Endodermal cell (in vitro differentiated cells): ENCODE data around the gene TEAD2. TPM values are rescaled to one million over a fixed set of nuclear protein-coding genes. Genes with fewer than 3 reads are reported as not detected.
A peak's percentile ranks its signal among the peaks of the same experiment; 100 is the strongest.
"Not testable (repeated sequence)": the region's sequence is repeated elsewhere in the genome, so short reads cannot be mapped to it uniquely, and the experiment has no call there.

Experiments
- DNase-seq: peaks from one replicate; pipeline ENCODE4 v3.0.0-alpha.2; 2017
- H3K27ac ChIP-seq: 2 replicates; pipeline ENCODE4 v1.5.1; 2013; ENCODE audit warnings: mild to moderate bottlenecking, low read depth, low read length, moderate library complexity
- H3K27me3 ChIP-seq: 2 replicates; pipeline ENCODE4 v1.6.1; 2013; ENCODE audit warnings: mild to moderate bottlenecking, low read length, moderate library complexity; ENCODE audit not compliant: insufficient read depth, control insufficient read depth, poor library complexity, severe bottlenecking
- H3K36me3 ChIP-seq: 2 replicates; pipeline ENCODE4 v1.7.0; 2013; ENCODE audit warnings: mild to moderate bottlenecking, low read length, moderate library complexity; ENCODE audit not compliant: control insufficient read depth, insufficient read depth
- H3K4me1 ChIP-seq: one replicate; pipeline ENCODE4 v1.7.0; 2013; ENCODE audit warnings: low read length; ENCODE audit not compliant: control insufficient read depth, insufficient read depth
- H3K4me3 ChIP-seq: 2 replicates; pipeline ENCODE4 v1.5.1; 2013; ENCODE audit warnings: mild to moderate bottlenecking, low read length, moderate library complexity
- H3K9ac ChIP-seq: 2 replicates; pipeline ENCODE4 v1.6.1; 2013; ENCODE audit warnings: mild to moderate bottlenecking, low read length, moderate library complexity; ENCODE audit not compliant: poor library complexity, severe bottlenecking; ENCODE audit errors: extremely low read depth
- H3K9me3 ChIP-seq: 2 replicates; pipeline ENCODE4 v1.6.1; 2013; ENCODE audit warnings: mild to moderate bottlenecking, low read length, moderate library complexity; ENCODE audit not compliant: control insufficient read depth
- H3K27ac Mint-ChIP-seq: 2 replicates; pipeline ENCODE4 v1.8.0; 2020; ENCODE audit warnings: mixed read lengths
- H3K27me3 Mint-ChIP-seq: 2 replicates; pipeline ENCODE4 v1.8.0; 2021; ENCODE audit warnings: mild to moderate bottlenecking, mixed read lengths; ENCODE audit not compliant: insufficient read depth
- H3K36me3 Mint-ChIP-seq: 2 replicates; pipeline ENCODE4 v1.8.0; 2020; ENCODE audit warnings: low read depth, mixed read lengths
- H3K4me1 Mint-ChIP-seq: 2 replicates; pipeline ENCODE4 v1.8.0; 2020; ENCODE audit warnings: mixed read lengths
- H3K4me3 Mint-ChIP-seq: 2 replicates; pipeline ENCODE4 v1.8.0; 2020; ENCODE audit warnings: mild to moderate bottlenecking, moderate library complexity, mixed read lengths
- H3K9me3 Mint-ChIP-seq: 2 replicates; pipeline ENCODE4 v1.8.0; 2020; ENCODE audit warnings: mild to moderate bottlenecking, mixed read lengths
- WGBS, 2 experiments: methylation state at CpG; one replicate each; pipeline versions ENCODE4 v1.1.5 to v1.1.7; 2013; ENCODE audit warnings: missing lambda C conversion rate in 2 of 2, mixed read lengths in 1 of 2; ENCODE audit not compliant: insufficient coverage in 1 of 2, insufficient read length in 1 of 2; 5-methylcytosine and 5-hydroxymethylcytosine counted together
- total RNA-seq, 2 donors: library from RNA; stranded (reverse); fragmentation: NEBNext Ultra II Directional in 1 of 2; extraction: Animal tissue kit (Norgen Biotek cat#: 25700) in 1 of 2; gene quantifications; 2 replicates in 1 of 2; 3 replicates in 1 of 2; pipeline ENCODE4 v1.2.1, GENCODE V29; 2021
- TF ChIP-seq, protein P1 (sequence below): fragments of 200-600 bp; sonication (generic); conservative IDR thresholded peaks from 2 replicates; pipeline ENCODE4 v1.5.0; 2021; ENCODE audit warnings: antibody characterized with exemption, mild to moderate bottlenecking

Gene TEAD2
- total RNA-seq, 2 donors from 2014 or later: 142 to 166 TPM

DNA sequence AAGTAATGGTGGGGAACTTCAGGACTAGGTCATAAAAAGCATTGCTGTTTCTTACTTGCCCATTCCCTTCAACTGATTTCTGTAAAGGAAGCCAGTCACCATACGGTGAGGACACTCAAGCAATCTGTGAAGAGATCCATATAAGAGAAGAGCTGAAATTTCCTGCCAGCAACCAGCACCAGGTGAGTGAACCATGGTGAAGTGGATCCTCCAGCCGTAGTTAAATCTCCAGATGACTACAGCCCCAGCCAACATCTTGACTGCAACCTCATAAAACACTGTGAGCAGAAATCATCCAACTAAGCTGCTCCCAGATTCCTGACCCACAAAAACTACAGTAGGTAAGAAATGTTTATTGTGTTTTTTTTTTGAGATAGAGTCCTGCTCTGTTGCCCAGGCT lies 33.5 kb downstream of the TEAD2 start:
- H3K9ac ChIP-seq: no peak overlapping the region
- H3K27ac Mint-ChIP-seq: no peak overlapping the region
- H3K27ac ChIP-seq: no peak overlapping the region
- 98 to 100% methylated on average over 2 of the region's 2 CpGs for WGBS, 2 experiments
- peaks cover 32% of the 10 kb centered on the region for H3K36me3 Mint-ChIP-seq
- no peak overlapping the region for H3K4me3 ChIP-seq
- no peaks in the 10 kb centered on the region for H3K9me3 ChIP-seq
- no peaks in the 10 kb centered on the region for H3K9me3 Mint-ChIP-seq
- TF ChIP-seq, protein P1, sequence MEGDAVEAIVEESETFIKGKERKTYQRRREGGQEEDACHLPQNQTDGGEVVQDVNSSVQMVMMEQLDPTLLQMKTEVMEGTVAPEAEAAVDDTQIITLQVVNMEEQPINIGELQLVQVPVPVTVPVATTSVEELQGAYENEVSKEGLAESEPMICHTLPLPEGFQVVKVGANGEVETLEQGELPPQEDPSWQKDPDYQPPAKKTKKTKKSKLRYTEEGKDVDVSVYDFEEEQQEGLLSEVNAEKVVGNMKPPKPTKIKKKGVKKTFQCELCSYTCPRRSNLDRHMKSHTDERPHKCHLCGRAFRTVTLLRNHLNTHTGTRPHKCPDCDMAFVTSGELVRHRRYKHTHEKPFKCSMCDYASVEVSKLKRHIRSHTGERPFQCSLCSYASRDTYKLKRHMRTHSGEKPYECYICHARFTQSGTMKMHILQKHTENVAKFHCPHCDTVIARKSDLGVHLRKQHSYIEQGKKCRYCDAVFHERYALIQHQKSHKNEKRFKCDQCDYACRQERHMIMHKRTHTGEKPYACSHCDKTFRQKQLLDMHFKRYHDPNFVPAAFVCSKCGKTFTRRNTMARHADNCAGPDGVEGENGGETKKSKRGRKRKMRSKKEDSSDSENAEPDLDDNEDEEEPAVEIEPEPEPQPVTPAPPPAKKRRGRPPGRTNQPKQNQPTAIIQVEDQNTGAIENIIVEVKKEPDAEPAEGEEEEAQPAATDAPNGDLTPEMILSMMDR: no peak
- no peaks in the 10 kb centered on the region for H3K27me3 ChIP-seq
- H3K36me3 ChIP-seq: no peaks in the 10 kb centered on the region
- no peak overlapping the region for H3K4me3 Mint-ChIP-seq
- no peaks in the 10 kb centered on the region for H3K4me1 ChIP-seq
- H3K27me3 Mint-ChIP-seq: peaks cover 9% of the 10 kb centered on the region
- DNase-seq: peak; percentile 4
- H3K4me1 Mint-ChIP-seq: no peaks in the 10 kb centered on the region

DNA sequence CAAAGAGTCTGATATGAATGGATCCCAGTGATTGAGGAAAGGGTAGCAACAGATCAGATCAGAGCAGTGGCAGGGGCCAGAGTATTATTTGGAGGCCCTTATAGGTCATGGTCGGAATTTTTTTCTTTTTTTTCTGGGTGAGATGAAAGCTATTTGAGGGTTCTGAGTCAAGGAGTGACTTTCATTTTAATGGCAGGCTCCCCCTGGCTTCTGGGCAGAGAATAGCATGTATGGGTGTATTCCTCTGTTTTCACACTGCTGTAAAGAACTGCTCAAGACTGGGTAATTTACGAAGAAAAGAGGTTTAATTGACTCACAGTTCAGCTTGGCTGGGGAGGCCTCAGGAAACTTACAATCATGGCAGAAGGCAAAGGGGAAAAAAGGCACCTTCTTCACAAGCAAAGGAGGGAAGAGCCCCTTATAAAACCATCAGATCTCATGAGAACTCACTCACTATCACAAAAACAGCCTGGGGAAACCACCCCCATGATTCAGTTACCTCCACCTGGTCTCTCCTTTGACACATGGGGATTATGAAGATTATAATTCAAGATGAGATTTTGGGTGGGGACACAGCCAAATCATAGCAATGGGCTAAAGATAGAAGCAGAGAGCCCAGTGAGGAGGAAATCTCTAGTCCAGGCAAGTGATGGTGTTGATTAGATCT lies 34.2 kb downstream of the TEAD2 start:
- Histone ChIP-seq H3K36me3 (no peaks in the 10 kb centered on the region), H3K4me3 (no peak overlapping the region), H3K9me3 (peaks cover 3% of the 10 kb centered on the region), H3K9ac (no peak overlapping the region), H3K27ac (no peak overlapping the region), H3K27me3 (no peaks in the 10 kb centered on the region), H3K4me1 (no peaks in the 10 kb centered on the region)
- H3K4me1 Mint-ChIP-seq: no peaks in the 10 kb centered on the region
- 63 to 100% methylated on average over 1 to 2 of the region's 2 CpGs for WGBS, 2 experiments
- H3K9me3 Mint-ChIP-seq: peaks cover 2% of the 10 kb centered on the region
- no peak overlapping the region for H3K27ac Mint-ChIP-seq
- TF ChIP-seq, protein P1: peak; percentile 82
- H3K36me3 Mint-ChIP-seq: peaks cover 34% of the 10 kb centered on the region
- no peak overlapping the region for H3K4me3 Mint-ChIP-seq
- DNase-seq: peak; percentile 73
- peaks cover 8% of the 10 kb centered on the region for H3K27me3 Mint-ChIP-seq

DNA sequence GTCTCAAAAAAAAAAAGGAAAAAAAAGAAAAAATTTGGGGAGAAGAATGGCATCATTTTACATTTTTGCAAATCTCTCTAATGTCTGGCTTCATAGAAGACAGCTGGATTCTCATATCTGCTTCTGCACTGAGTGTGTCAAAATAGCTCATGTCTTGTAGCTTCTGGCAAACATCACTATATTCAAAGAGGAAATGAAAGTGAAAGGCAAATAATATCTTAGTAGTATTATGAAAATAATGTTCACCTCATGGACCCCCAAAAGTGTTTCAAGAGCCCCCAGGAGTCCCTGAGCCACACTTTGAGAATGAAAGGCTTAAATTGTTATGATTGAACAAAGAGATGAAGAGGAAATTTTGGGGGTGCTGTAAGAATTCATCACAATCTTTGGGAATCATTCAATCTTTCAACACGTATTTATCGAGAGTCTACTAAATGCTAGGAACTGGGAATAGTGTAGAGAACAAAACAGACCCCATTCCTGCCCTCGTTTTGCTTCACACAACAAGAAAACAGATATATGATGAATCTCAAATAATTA lies 36.0 kb downstream of the TEAD2 start:
- H3K27ac ChIP-seq: no peak overlapping the region
- Mint-ChIP-seq H3K4me3 (no peak overlapping the region), H3K36me3 (peaks cover 40% of the 10 kb centered on the region), H3K27me3 (peaks cover 8% of the 10 kb centered on the region), H3K9me3 (peaks cover 7% of the 10 kb centered on the region), H3K4me1 (no peaks in the 10 kb centered on the region), H3K27ac (no peak overlapping the region)
- no peak for DNase-seq
- no peak overlapping the region for H3K9ac ChIP-seq
- no peaks in the 10 kb centered on the region for H3K36me3 ChIP-seq
- H3K4me3 ChIP-seq: no peak overlapping the region
- H3K4me1 ChIP-seq: no peaks in the 10 kb centered on the region
- WGBS, 2 experiments: 94% methylated on average over 2 of the region's 3 CpGs; no CpG with 5 or more reads in 1 of the 2 experiments
- TF ChIP-seq, protein P1: no peak
- H3K27me3 ChIP-seq: no peaks in the 10 kb centered on the region
- H3K9me3 ChIP-seq: peaks cover 16% of the 10 kb centered on the region

DNA sequence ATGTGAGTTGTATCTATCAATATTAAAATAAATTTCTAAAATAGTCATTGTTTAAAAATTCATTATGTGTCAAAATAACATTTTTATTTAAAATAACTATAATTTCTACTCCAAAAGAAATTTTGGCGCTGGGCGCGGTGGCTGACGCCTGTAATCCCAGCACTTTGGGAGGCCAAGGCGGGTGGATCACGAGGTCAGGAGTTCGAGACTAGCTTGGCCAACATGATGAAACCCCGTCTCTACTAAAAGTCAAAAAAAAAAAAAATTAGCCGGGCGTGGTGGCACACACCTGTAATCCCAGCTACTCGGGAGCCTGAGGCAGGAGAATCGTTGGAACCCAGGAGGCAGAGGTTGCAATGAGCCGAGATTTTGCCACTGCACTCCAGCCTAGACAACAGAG lies 36.5 kb downstream of the TEAD2 start:
- Mint-ChIP-seq H3K36me3 (peaks cover 40% of the 10 kb centered on the region), H3K9me3 (peaks cover 12% of the 10 kb centered on the region)
- H3K4me1 ChIP-seq, H3K9ac ChIP-seq, H3K36me3 ChIP-seq, H3K4me1 Mint-ChIP-seq, H3K4me3 ChIP-seq, DNase-seq, H3K27me3 ChIP-seq, H3K4me3 Mint-ChIP-seq, H3K27ac Mint-ChIP-seq, H3K27ac ChIP-seq, H3K27me3 Mint-ChIP-seq: not testable (repeated sequence)
- WGBS, 2 experiments: 91 to 96% methylated on average over 9 to 13 of the region's 13 CpGs
- peaks cover 21% of the 10 kb centered on the region for H3K9me3 ChIP-seq
